SK-N-SH (cell line): ENCODE measurements around the gene CPSF3. TPM values are rescaled to one million over a fixed set of nuclear protein-coding genes. Genes with fewer than 3 reads are reported as not detected.

Experiments used
- CTCF ChIA-PET: fragments of 300-600, 350-600 bp; formaldehyde crosslinking; extraction: SDS; loops from one replicate; lab custom pipeline; 2021; lab: Yijun Ruan, JAX
- POLR2A ChIA-PET: fragments of 350-600 bp; sonication (Branson Sonifier 250); formaldehyde crosslinking; extraction: SDS; loops from one replicate; lab custom pipeline; 2020; ENCODE audit warnings: antibody characterized with exemption, inconsistent platforms; lab: Yijun Ruan, JAX
- DNase-seq: peaks from one replicate; pipeline ENCODE4 v3.0.0; 2012
- H2AFZ ChIP-seq: fragments of 200-600 bp; sonication (generic); 2 replicates; pipeline ENCODE4 v1.8.1; 2016; ENCODE audit warnings: antibody characterized with exemption, mild to moderate bottlenecking, low read depth
- H3F3A ChIP-seq: fragments of 200-600 bp; sonication (generic); replicated peaks from 2 replicates; pipeline ENCODE3; 2016; ENCODE audit warnings: antibody characterized with exemption, mild to moderate bottlenecking; ENCODE audit not compliant: insufficient read depth
- H3K27ac ChIP-seq, 2 experiments: fragments of 200-500 bp in 1 of 2; fragments of 200-600 bp in 1 of 2; sonication (Bioruptor generic) in 1 of 2; sonication (generic), shearing (Covaris generic) in 1 of 2; 2 replicates each; pipeline versions ENCODE4 v1.5.1 to v1.6.1; 2014 to 2016; ENCODE audit warnings: low read depth in 2 of 2, inconsistent platforms in 1 of 2, low read length in 1 of 2, mild to moderate bottlenecking in 1 of 2, mixed read lengths in 1 of 2
- H3K27me3 ChIP-seq: fragments of 200-600 bp; sonication (generic), shearing (Covaris generic); 2 replicates; pipeline ENCODE4 v1.6.1; 2016; ENCODE audit warnings: mixed run types; ENCODE audit not compliant: insufficient read depth
- H3K36me3 ChIP-seq, 2 experiments: fragments of 200-500 bp in 1 of 2; fragments of 200-600 bp in 1 of 2; sonication (Bioruptor generic) in 1 of 2; sonication (generic) in 1 of 2; replicated peaks in 1 of 2; 2 replicates each; pipeline versions ENCODE3 to v1.5.1; 2014 to 2016; ENCODE audit warnings: low read length in 1 of 2, mild to moderate bottlenecking in 1 of 2; ENCODE audit not compliant: insufficient read depth in 2 of 2, control insufficient read depth in 1 of 2
- H3K4me1 ChIP-seq, 2 experiments: fragments of 200-500 bp in 1 of 2; fragments of 200-600 bp in 1 of 2; sonication (Bioruptor generic) in 1 of 2; sonication (generic), shearing (Covaris generic) in 1 of 2; 2 replicates each; pipeline versions ENCODE4 v1.5.1 to v1.6.1; 2014 to 2016; ENCODE audit warnings: low read depth in 1 of 2, low read length in 1 of 2, mixed run types in 1 of 2; ENCODE audit not compliant: insufficient read depth in 2 of 2, control insufficient read depth in 1 of 2
- H3K4me2 ChIP-seq: fragments of 200-600 bp; sonication (generic), shearing (Covaris generic); 2 replicates; pipeline ENCODE4 v1.6.1; 2017; ENCODE audit warnings: mixed run types
- H3K4me3 ChIP-seq, 2 experiments: fragments of 200-500 bp in 1 of 2; fragments of 200-600 bp in 1 of 2; sonication (Bioruptor generic) in 1 of 2; sonication (generic), shearing (Covaris generic) in 1 of 2; 2 replicates each; pipeline versions ENCODE4 v1.5.1 to v1.8.1; 2014 to 2016; ENCODE audit warnings: low read depth in 2 of 2, inconsistent platforms in 1 of 2, low read length in 1 of 2, mild to moderate bottlenecking in 1 of 2, mixed read lengths in 1 of 2, moderate library complexity in 1 of 2
- H3K79me2 ChIP-seq: fragments of 200-600 bp; sonication (generic); 2 replicates; pipeline ENCODE4 v1.8.1; 2017; ENCODE audit warnings: mild to moderate bottlenecking; ENCODE audit not compliant: insufficient read depth
- H3K9ac ChIP-seq: fragments of 200-600 bp; sonication (generic); 2 replicates; pipeline ENCODE4 v1.6.1; 2017; ENCODE audit warnings: mixed run types
- H3K9me2 ChIP-seq: fragments of 200-600 bp; sonication (generic); 2 replicates; pipeline ENCODE4 v1.6.1; 2017; ENCODE audit warnings: mixed run types
- H3K9me3 ChIP-seq: fragments of 200-600 bp; sonication (generic); 2 replicates; pipeline ENCODE4 v1.6.1; 2017; ENCODE audit warnings: mixed run types, mild to moderate bottlenecking, moderate library complexity
- H4K20me1 ChIP-seq: fragments of 200-600 bp; sonication (generic); 2 replicates; pipeline ENCODE4 v1.6.1; 2017; ENCODE audit warnings: mild to moderate bottlenecking, mixed run types; ENCODE audit not compliant: insufficient read depth
- FOXJ3 ChIP-seq: sonication (generic); formaldehyde crosslinking; IDR thresholded peaks from 2 replicates; pipeline ENCODE4 v1.5.1; 2020; ENCODE audit warnings: mild to moderate bottlenecking, missing genetic modification reagents
- JUND ChIP-seq: IDR thresholded peaks from 2 replicates; pipeline ENCODE4 v1.4.0; 2012
- MEF2A ChIP-seq: IDR thresholded peaks from 2 replicates; pipeline ENCODE4 v1.4.0; 2012; ENCODE audit warnings: low read depth, borderline replicate concordance
- NFIC ChIP-seq: IDR thresholded peaks from 2 replicates; pipeline ENCODE4 v1.4.0; 2012; ENCODE audit warnings: borderline replicate concordance
- NRF1 ChIP-seq: IDR thresholded peaks from 2 replicates; pipeline ENCODE4 v1.6.1; 2012; ENCODE audit warnings: low read depth, mild to moderate bottlenecking, low read length
- PBX3 ChIP-seq: IDR thresholded peaks from 2 replicates; pipeline ENCODE4; 2012
- POLR2AphosphoS5 ChIP-seq: IDR thresholded peaks from 2 replicates; pipeline ENCODE4 v1.6.1; 2012; ENCODE audit warnings: low read depth, low read length
- REST ChIP-seq: IDR thresholded peaks from 2 replicates; pipeline ENCODE4 v1.6.1; 2012; ENCODE audit warnings: mild to moderate bottlenecking, low read depth, low read length, moderate library complexity
- RFX5 ChIP-seq: IDR thresholded peaks from 2 replicates; pipeline ENCODE4 v1.6.1; 2012; ENCODE audit warnings: mild to moderate bottlenecking, improper control_type of control experiment, low read length
- SMC3 ChIP-seq: IDR thresholded peaks from 2 replicates; pipeline ENCODE4 v1.6.1; 2012; ENCODE audit warnings: low read depth, low read length, improper control_type of control experiment
- TCF12 ChIP-seq: IDR thresholded peaks from 2 replicates; pipeline ENCODE4 v1.4.0; 2012
- USF2 ChIP-seq: fragments of 150-350 bp; IDR thresholded peaks from 2 replicates; pipeline ENCODE4 v1.6.1; 2017; ENCODE audit warnings: antibody characterized with exemption, low read length, low read depth, borderline replicate concordance
- ZBTB33 ChIP-seq: IDR thresholded peaks from 2 replicates; pipeline ENCODE4 v1.4.0; 2012; ENCODE audit warnings: low read depth, borderline replicate concordance
- WGBS: methylation state at CpG from one replicate; pipeline ENCODE4 v1.1.6; 2017; ENCODE audit warnings: low lambda C conversion rate; 5-methylcytosine and 5-hydroxymethylcytosine counted together
- polyA plus RNA-seq, 3 experiments: library from polyadenylated mRNA; depleted of rRNA; stranded (reverse); fragments of >200 nt; gene quantifications; 2 replicates each; pipeline ENCODE4 v1.2.3, GENCODE V29; 2012

The CPSF3 gene
- polyA plus RNA-seq, 1 of the 3 experiments (the other 2 are of a cell fraction), result 34.2 TPM

GRCh38 chr2:9440058-9440727 is 16.7 kb downstream of the CPSF3 start:
- peaks cover 63 to 77% of the 10 kb centered on the region in 2 experiments for H3K36me3 ChIP-seq
- no peaks in the 10 kb centered on the region for H3K27me3 ChIP-seq
- H3K4me2 ChIP-seq, result no peak overlapping the region; the same call in 1 of the 2 replicates
- no peak overlapping the region for H2AFZ ChIP-seq
- no peaks in the 10 kb centered on the region for H4K20me1 ChIP-seq
- WGBS, result 92% methylated on average over 1 of the region's 1 CpG
- no peak overlapping the region for H3K4me3 ChIP-seq
- CTCF ChIA-PET, result interaction anchor here (0.8 kb wide), 1 partner anchor 11 kb away, joined by 3 read pairs; no protein-coding TSS in a partner anchor
- peak overlapping the region in 1 of 2 experiments; percentile 62; a peak in 2 of 4 replicates for H3K27ac ChIP-seq
- no peak for DNase-seq
- H3K9me3 ChIP-seq, result no peaks in the 10 kb centered on the region
- peaks cover 0 to 12% of the 10 kb centered on the region in 2 experiments; a peak in 1 of 4 replicates for H3K4me1 ChIP-seq
- no peak; the same call in 1 of the 2 replicates for TF ChIP-seq TCF12
- peak; percentile 58 for TF ChIP-seq NFIC
- TF ChIP-seq, all 33 proteins: peak for 1
- H3K9me2 ChIP-seq, result no peaks in the 10 kb centered on the region
- peak overlapping the region; percentile 19; the same call in 1 of the 2 replicates for H3K9ac ChIP-seq
- POLR2A ChIA-PET, result no interaction called here
- H3K79me2 ChIP-seq, result no peaks in the 10 kb centered on the region
- peaks cover 13% of the 10 kb centered on the region for H3F3A ChIP-seq

GRCh38 chr2:9441556-9441955 is 18.1 kb downstream of the CPSF3 start:
- Histone ChIP-seq H3K27me3 (no peaks in the 10 kb centered on the region), H3K9me3 (no peaks in the 10 kb centered on the region), H3K36me3 (peaks cover 66 to 76% of the 10 kb centered on the region in 2 experiments), H3K79me2 (no peaks in the 10 kb centered on the region), H3K27ac (no peak overlapping the region), H3K9ac (no peak overlapping the region), H2AFZ (no peak overlapping the region), H4K20me1 (no peaks in the 10 kb centered on the region), H3F3A (peaks cover 13% of the 10 kb centered on the region), H3K4me3 (no peak overlapping the region), H3K9me2 (no peaks in the 10 kb centered on the region), H3K4me1 (peaks cover 0 to 12% of the 10 kb centered on the region in 2 experiments; a peak in 1 of 4 replicates), H3K4me2 (no peak overlapping the region)
- DNase-seq, result no peak
- TF ChIP-seq SMC3 (no peak), ZBTB33 (no peak), POLR2AphosphoS5 (no peak)
- ChIA-PET CTCF (interaction anchor here (0.7 to 0.9 kb wide), 2 partner anchors 298 to 302 kb away, joined by 3 read pairs; no protein-coding TSS in a partner anchor), POLR2A (no interaction called here)
- 82% methylated on average over 3 of the region's 3 CpGs for WGBS

GRCh38 chr2:9443526-9443925 is 20.1 kb downstream of the CPSF3 start:
- Histone ChIP-seq H3K27ac (no peak overlapping the region), H3K9me3 (no peaks in the 10 kb centered on the region), H3K4me2 (no peak overlapping the region), H3K4me3 (no peak overlapping the region), H2AFZ (no peak overlapping the region), H3K4me1 (peaks cover 0 to 12% of the 10 kb centered on the region in 2 experiments; a peak in 1 of 4 replicates), H4K20me1 (no peaks in the 10 kb centered on the region), H3K27me3 (no peaks in the 10 kb centered on the region), H3K36me3 (peaks cover 56 to 77% of the 10 kb centered on the region in 2 experiments), H3K9me2 (no peaks in the 10 kb centered on the region), H3K79me2 (no peaks in the 10 kb centered on the region), H3F3A (peaks cover 13% of the 10 kb centered on the region), H3K9ac (no peak overlapping the region)
- DNase-seq, result no peak
- WGBS, result 97% methylated on average over 5 of the region's 5 CpGs
- ChIA-PET POLR2A (no interaction called here), CTCF (interaction anchor here (1.1 to 2.1 kb wide), 2 partner anchors 21 to 304 kb away, joined by 6 to 7 read pairs; partner anchors contain the start of genes CPSF3 and ITGB1BP1)
- no peak for TF ChIP-seq JUND
- no peak for TF ChIP-seq NRF1
- TF ChIP-seq RFX5, result no peak
- no peak for TF ChIP-seq PBX3
- no peak for TF ChIP-seq TCF12
- no peak for TF ChIP-seq FOXJ3 (CRISPR knock-in tag)
- no peak for TF ChIP-seq USF2
- no peak for TF ChIP-seq REST
- TF ChIP-seq MEF2A, result no peak
